HL-60/S4 (cell line): ENCODE data around the gene RASSF7.
"Not testable (repeated sequence)": the region's sequence is repeated elsewhere in the genome, so short reads cannot be mapped to it uniquely, and the experiment has no call there.

ENCODE experiments used
- in situ Hi-C: fragments of 300-500 bp; cut with MboI; formaldehyde crosslinking; loops from 2 replicates; pipeline ENCODE4 v1.14.3; 2022; ENCODE audit warnings: low sequenced_read_pairs

RASSF7 gene, protein sequence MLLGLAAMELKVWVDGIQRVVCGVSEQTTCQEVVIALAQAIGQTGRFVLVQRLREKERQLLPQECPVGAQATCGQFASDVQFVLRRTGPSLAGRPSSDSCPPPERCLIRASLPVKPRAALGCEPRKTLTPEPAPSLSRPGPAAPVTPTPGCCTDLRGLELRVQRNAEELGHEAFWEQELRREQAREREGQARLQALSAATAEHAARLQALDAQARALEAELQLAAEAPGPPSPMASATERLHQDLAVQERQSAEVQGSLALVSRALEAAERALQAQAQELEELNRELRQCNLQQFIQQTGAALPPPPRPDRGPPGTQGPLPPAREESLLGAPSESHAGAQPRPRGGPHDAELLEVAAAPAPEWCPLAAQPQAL

DNA sequence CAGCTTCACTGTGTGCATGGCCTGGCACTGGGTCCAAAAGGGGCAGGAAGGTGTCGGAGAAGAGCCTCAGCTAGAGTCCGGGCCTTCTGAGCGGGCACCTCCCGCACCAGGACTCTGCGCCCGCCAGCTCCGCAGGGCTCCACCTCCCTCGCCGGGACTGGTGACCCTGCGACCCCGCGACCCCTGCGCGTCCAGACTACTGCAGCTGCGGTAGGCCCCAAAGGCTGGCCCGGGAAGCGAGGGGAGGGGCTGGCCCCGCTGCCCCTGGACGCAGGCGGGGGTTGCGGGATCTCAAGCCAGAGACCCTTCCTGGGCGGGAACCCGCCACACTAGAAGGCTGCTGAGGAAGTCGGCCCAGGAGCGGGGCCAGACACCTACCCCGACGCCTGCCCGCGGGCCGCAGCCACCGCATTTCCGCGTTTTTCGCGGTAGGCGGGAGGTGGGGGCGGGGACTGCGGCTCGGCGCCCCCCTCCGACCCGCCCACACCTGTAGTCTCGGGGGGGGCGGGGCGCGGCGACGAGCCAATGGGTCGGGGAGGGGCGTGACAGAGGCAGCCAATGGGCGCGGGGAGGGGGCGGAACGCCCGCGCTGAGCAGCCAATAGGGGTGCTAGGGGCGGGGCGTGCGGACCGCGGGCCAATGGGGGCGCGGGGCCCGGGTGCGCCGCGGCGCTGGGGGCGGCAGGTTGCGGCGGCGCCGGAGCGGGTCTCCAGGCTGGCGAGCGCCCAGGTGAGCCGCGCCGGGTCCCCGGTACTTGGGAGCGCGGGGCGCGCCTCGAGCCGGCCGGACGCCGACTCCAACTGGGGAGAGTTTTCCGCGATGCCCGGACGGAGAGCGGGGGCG is at the start of gene RASSF7, which contains the start of gene LMNTD2:
Gene RASSF7 (plus strand): TSS at position 666 of the 843 bp plus-strand sequence. CDS start 799 bp downstream, outside the sequence.
Gene LMNTD2 (minus strand): TSS at position 434 of the 843 bp plus-strand sequence. CDS start 22 bp downstream, at position 412.
- in situ Hi-C loops, result loop anchor here (25.0 kb wide), 1 partner anchor 152 kb away; the partner anchor contains the start of gene EPS8L2

DNA sequence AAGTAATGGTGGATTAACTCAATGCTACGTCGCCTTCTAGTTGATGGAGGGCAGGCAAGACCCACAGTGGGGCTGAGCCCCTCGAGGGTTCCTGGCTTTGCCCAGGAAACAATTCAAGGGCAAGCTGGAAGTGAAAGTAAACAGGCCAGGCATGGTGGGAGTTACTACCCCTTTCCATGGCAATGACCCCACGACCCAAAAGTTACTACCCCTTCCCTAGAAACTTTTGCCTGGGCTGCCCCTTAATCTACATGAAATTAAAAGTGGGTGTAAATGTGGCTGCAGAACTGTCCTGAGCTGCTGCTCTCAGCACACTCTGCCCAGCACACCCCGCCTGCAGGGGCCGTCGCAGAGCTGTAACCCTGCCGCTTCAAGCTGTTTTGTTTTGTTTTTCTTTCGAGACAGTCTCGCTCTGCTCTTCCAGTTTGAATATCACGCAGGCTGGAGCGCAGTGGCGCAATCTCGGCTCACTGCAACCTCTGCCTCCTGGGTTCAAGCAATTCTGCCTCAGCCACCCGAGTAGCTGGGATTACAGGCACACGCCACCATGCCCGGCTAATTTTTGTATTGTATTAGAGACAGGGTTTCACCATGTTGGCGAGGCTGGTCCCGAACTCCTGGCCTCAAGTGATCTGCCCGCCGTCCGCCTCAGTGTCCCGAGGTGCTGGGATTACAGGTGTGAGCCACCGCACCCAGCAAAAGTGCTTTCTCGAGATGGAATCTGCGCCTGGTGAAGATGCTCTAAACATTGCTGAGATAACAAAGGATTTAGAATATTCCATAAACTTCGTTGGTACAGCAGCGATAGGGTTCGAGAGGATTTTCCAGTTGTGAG is 47.8 kb upstream of the RASSF7 start:
- in situ Hi-C loops, result no loop called here

GRCh38 chr11:514606-515005 is 46.2 kb upstream of the RASSF7 start:
- in situ Hi-C loops, result no loop called here

GRCh38 chr11:515131-515530 is 45.6 kb upstream of the RASSF7 start:
- in situ Hi-C loops, result no loop called here

GRCh38 chr11:516400-516799 is 44.4 kb upstream of the RASSF7 start:
- in situ Hi-C loops, result no loop called here

DNA sequence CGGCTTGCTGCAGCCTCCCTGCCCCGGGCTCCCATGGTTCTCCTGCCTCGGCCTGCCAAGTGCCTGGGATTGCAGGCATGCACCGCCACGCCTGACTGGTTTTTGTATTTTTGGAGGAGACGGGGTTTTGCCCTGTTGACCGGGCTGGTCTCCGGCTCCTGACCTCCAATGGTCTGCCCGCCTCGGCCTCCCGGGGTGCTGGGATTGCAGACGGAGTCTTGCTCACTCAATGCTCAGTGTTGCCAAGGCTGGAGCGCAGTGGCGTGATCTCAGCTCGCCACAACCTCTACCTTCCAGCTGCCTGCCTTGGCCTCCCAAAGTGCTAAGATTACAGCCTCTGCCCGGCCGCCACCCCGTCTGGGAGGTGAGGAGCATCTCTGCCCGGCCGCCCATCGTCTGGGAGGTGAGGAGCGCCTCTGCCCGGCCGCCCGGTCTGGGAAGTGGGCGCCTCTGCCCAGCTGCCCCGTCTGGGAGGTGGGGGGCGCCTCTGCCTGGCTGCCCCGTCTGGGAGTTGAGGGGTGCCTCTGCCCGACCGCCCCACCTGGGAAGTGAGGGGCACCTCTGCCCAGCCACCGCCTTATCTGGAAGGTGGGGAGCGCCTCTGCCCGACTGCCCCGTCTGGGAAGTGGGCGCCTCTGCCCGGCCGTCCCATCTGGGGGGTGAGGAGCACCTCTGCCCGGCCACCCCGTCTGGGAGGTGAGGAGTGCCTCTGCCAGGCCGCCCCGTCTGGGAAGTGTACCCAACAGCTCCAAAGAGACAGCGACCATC is 43.7 kb upstream of the RASSF7 start:
- in situ Hi-C loops, result not testable (repeated sequence)

- in situ Hi-C loops, result no loop called here
Measured at GRCh38 chr11:518463-519202, 42.1 kb upstream of the RASSF7 start.

- in situ Hi-C loops, result no loop called here
Measured at GRCh38 chr11:520428-521176, 40.2 kb upstream of the RASSF7 start.

GRCh38 chr11:521177-521688 is 39.5 kb upstream of the RASSF7 start:
- in situ Hi-C loops, result no loop called here

DNA sequence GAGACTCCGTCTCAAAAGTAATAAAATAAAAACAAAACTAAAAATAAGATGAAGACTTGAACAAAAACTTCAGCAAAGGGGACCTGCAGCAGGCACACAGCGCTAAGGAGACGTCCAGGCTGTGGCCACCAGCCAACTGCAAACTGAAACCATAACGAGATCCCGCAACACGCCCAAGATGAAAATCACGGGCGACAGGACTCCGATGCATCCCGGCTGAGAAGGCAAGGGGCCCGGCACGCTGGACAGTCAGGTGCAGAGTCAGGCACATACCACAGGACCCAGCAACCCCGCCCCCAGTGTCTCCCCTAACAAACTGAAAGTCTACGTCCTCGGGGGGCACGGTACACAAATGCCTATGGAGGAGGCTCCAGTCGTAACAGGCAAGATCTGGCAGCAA is 34.6 kb upstream of the RASSF7 start:
- in situ Hi-C loops, result no loop called here

- in situ Hi-C loops, result no loop called here
Measured at GRCh38 chr11:528166-528814, 32.5 kb upstream of the RASSF7 start.

GRCh38 chr11:528815-529727 is 31.7 kb upstream of the RASSF7 start:
- in situ Hi-C loops, result no loop called here

DNA sequence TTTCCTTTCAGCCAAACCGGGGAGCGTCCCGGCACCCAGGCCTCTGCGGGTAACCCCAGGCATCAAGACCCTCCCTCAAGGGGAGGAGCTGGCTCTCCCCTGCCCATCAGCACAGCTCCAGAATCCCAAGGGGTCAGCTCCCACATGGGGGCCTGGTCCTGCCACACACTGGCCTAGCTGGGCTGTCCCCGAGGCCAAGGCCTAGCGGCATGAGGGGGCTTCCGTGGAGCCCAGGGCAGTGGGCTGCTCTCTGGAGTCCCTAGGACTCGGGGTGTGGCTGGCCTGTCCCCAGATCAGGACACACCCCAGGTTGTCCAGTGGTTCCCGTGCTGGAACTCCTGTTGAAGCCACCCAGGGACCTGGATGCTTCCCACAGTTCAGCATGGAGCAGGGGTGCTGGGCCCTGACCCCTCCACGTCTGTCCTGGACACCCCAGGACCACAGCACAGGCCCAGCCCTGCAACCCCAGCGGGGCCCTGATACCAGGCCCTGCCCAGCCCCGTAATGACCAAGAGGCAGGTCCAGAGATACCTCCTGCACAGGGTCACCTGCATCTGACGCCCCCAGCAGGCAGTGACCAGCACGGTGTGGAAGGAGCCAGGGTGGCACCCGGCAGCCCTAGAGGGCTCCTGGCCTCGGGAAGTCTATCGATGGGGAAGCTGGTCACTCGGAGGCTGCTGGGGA is 30.9 kb upstream of the RASSF7 start:
- in situ Hi-C loops, result no loop called here

- in situ Hi-C loops, result no loop called here
Measured at GRCh38 chr11:530960-531831, 29.6 kb upstream of the RASSF7 start.

DNA sequence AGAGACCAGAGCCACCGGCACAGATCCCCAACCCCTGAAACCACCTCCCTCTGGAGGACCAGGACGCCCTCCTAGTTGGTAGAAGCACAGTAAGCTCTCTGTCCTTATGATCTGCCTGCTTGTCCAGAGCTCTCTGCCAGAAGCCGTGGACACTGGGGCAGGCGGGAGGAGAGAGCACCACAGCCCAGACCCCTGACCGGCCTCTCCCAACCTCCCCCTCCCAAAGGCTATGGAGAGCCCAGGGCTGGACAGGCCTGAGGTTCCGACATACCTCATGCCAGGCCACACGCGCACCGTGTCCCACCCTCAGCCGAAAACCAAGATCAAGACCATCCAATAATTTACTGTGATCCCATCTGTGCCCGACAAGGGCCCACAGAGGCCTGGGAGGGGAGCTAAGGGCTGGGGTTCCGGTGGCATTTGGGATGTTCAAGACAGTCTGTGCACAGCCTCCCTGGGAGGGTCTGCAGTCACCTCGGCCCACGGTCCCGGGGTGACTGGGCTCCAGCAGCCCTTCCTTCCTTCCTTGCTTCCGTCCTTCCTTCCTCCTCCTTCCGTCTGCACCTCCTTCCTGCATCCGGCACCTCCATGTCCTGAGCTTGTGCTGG is 28.7 kb upstream of the RASSF7 start:
- in situ Hi-C loops, result no loop called here
